Measurements from ENCODE around the gene MAP4K3.
"Not testable (repeated sequence)": the region's sequence is repeated elsewhere in the genome, so short reads cannot be mapped to it uniquely, and the experiment has no call there.

The MAP4K3 gene

DNA sequence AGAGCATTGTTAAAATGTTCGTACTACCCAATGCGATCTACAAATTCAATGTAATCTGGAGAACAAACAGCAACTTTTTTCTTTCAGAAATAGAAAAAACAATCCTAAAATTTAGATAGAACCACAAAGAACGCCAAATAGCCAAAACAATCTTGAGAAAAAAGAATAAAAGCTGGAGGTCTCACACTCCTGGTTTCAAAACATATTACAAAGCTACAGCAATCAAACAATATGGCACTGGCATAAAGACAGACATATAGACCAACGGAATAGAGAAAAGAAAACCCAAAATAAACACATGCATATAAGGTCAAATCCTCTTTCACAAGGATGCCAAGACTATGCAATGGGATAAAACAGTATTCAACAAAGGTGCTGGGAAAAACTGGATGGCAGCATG lies 74.5 kb downstream of the MAP4K3 start:
- no peak for DNase-seq

DNA sequence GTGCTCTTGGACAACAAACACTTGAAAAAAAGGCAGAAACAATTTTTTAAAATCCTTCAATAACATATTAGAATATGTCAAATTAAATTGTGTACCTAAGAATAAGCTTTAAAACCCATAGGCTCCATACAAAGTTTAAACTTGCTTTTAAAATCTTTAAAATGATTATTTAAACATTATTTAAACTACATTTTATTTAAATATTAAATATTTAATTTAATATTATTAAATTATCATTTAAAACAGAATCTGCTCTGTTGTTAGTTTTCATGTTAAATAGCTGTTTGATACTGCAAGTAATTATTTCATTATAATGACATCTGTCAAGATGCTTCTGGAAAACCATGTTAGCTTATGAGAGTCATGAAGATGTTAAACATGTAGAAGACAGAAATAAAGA lies 75.6 kb downstream of the MAP4K3 start:
- no peak for DNase-seq

DNA sequence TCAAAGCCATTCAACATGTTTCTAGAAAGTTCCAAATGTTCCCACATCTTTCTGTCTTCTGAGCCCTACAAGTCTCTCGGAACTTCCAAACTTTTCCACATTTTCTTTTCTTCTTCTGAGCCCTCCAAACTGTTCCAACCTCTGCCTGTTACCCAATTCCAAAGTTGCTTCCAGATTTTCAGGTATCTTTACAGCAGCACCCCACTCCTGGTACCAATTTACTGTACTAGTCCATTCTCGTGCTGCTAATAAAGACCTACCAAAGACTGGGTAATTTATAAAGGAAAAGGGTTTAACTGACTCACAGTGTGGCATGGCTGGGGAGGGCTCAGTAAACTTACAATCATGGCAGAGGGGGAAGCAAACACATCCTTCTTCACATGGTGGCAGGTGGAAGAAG lies 76.7 kb downstream of the MAP4K3 start:
- not testable (repeated sequence) for DNase-seq

DNA sequence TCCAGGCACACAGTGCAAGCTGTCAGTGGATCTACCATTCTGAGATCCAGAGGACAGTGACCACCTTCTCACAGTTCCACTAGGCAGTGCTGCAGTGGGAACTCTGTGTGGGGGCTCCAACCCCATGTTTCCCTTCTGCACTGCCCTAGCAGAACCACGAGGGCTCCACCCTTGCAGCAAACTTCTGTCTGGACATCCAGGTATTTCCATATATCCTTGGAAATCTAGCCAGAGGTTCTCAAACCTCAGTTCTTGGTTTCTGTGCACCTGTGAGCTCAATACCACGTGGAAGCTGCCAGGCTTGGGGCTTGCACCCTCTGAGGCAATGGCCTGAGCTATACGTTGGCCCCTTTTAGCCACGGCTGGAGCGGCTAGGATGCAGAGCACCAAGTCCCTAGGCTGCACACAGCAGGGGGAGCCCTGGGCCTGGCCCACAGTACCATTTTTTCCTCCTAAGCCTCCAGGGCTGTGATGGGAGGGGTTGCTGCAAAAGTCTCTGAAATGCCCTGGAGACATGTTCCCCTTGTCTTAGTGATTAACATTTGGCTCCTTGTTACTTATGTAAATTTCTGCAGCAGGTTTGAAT lies 77.5 kb downstream of the MAP4K3 start:
- no peak for DNase-seq

DNA sequence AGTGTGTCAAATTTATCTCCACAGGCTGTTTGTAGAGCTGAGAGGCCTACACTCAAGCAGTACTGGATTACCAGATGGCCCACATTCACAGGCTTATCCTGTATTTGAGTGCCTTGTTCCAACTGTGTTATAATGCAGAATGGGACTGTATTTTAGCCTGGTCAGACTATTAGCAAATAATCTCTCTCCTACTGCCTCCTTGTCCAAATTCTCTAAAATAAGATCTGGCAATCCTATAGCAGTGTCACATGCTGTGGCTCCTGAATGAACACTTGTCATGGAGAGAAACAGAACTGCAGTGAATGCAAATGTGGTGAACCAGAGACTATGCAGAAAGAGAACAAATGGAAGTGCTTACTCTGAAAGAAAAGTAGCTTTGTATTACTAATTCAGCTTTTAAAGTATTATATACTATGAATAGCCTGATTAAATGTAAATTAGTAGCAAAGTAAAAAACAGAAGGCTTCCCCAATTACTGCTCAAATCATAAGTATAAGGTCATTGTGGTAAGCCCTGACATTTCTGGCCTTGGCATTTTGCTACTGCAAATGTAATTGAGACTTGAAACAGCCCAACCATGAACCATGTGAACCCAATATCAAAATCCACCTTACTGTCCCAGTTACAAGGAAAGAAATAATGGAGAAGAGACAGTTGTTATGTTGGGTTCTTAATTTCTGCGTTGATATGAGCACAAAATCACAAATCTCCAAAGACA lies 80.0 kb downstream of the MAP4K3 start:
- DNase-seq: no peak

DNA sequence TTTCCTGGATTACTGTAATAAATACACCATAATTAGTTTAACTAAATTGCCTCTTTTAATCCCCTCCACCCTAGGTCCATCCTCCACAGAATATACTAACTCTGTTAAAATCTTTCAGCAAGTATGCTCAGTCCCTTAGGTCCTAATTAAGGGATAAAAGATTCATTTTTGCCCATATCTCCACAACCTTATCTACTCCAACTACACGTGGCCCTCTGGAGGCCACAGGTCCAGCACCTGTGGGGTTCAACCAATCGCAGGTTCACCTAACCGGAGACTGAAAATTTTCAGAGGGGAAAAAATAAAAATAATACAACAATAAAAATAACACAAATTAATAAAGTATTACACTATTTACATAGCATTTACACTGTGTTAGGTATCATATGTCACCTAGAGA lies 86.4 kb downstream of the MAP4K3 start:
- DNase-seq: no peak

DNA sequence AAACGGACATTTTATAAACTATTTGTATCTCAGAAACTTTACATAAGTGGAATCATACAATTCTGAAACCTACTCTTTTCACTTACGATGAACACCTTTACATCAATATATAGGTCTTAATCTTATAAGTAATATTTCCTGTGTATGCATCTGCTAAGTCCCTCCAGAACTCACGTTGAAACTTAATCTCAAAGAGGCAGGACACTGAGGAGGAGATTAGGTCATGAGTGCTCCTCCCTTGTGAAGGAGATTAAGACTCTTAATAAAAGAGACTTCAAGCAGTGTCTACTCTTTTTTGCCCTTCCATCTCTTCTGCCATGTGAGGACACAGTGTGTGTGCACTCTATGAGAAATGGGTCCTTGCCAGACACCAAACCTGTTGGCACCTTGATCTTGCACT lies 98.6 kb downstream of the MAP4K3 start:
- no peak for DNase-seq

DNA sequence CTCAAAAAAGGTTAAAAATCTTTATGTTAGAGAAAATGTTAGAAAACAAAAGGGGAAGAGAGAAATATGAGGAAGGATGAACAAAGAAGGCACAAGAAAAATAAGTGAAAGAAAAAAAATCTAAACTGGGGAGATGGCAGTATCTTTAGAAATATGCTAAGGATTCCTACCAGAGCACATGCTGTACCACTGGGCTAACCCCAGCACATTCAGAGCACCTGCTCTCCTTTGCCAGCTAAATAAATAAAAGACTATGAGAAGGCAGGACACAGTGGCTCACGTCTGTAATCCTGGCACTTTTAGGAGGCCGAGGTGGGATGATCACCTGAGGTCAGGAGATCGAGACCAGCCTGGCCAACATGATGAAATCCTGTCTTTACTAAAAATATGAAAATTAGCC lies 101.2 kb downstream of the MAP4K3 start:
- DNase-seq: no peak

DNA sequence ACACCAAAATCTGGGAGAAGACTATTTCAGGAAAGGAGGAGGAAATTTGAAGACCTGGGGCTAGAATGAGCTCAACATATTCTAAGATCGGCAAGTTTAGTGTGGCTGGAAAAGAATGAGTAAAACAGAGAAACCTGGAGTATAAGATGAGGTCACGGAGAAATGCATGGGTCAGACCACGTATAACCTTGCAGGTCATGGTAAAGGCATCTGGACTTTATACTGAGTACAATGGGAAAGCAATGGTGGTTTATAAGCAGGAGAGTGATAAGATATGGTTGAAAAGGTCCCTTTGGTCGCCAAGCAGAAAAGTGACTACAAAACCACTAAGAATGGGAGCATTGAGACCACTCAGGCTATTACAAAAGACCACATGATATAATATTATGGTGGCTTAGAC lies 102.1 kb downstream of the MAP4K3 start:
- no peak for DNase-seq

DNA sequence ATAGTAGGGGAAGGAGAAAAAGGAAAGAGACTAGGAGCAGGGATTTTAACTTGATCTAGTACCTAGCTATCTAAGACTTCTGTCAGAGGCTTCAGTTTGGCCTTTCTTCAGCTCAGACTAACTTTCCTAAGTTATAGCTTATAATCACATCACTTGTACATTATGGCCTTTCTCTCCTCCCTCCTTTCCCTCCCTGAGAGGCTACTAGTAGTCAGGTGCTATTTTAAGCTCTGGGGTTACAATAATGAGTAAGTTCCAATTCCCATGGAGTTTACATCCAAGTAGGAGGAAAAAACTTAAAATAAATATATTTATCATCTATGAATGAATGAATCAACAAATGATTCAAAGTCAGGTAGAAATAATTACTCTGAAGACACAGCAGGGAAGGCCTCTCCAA lies 102.6 kb downstream of the MAP4K3 start:
- no peak for DNase-seq

DNA sequence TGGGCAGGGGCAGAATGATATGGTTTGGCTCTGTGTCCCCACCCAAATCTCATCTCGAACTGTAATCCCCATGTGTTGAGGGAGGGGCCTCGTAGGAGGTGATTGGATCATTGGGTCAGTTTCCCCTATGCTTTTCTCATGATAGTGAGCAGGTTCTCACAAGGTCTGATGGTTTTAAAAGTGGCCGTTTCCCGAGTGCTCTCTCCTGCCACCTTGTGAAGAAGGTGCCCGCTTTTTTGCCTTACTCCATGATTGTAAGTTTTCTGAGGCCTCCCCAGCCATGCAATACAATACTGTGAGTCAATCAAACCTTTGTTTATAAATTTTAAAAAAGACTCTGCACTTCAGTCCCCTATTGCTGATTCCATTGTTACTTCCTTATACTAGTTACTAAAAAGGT lies 110.4 kb downstream of the MAP4K3 start:
- no peak for DNase-seq

DNA sequence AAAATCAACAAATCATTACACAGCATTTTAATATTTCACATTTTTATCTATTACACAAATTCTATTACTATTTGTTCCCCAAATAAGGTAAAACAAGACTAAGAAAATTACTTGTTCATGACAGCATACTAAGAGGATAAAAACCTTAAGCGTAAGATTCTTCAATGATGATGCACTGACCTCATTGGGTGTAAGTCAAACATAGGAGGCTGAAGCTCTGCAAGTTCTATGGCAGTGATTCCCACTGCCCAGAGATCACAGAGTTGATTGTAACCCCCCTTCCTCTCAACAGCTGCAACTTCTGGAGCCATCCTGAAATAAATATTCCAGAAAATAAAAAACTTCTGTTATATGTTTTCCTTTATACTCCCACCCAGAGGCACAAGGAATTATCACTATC lies 111.1 kb downstream of the MAP4K3 start:
- DNase-seq: no peak

DNA sequence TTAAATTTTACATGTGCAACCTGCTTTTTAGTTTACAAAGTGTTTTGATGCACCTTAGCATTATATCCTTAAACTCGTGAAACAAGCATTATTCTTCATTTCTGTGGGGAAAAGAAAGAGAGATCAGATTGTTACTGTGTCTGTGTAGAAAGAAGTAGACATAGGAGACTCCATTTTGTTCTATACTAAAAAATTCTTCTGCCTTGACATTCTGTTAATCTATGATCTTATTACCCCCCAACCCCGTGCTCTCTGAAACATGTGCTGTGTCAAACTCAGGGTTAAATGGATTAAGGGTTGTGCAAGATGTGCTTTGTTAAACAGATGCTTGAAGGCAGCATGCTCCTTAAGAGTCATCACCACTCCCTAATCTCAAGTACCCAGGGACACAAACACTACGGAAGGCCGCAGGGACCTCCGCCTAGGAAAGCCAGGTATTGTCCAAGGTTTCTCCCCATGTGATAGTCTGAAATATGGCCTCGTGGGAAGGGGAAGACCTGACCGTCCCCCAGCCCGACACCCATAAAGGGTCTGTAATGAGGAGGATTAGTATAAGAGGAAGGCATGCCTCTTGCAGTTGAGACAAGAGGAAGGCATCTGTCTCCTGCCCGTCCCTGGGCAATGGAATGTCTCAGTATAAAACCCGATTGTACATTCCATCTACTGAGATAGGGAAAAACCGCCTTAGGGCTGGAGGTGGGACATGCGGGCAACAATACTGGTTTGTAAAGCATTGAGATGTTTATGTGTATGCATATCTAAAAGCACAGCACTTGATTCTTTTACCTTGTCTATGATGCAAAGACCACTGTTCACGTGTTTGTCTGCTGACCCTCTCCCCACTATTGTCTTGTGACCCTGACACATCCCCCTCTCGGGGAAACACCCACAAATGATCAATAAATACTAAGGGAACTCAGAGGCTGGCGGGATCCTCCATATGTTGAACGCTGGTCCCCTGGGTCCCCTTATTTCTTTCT lies 115.7 kb downstream of the MAP4K3 start:
- not testable (repeated sequence) for DNase-seq

DNA sequence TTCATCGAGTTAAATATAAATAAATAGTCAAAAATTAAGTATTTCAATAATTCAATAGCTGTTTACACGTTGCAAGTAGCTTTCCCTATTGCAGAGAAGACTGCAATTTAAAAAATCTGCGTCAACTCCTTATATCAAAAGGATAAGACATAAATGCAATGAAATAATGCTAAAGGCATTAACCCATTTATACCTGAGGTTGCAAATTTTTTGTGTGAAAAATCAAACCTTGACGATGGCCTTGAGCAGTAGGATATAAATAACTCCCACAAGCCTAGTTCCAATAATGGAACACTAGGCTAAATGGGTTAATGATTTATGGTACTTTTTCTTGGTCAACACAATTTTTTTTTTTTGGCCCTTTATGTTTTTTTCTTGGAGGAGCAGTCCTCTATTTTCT lies 116.9 kb downstream of the MAP4K3 start:
- no peak for DNase-seq

DNA sequence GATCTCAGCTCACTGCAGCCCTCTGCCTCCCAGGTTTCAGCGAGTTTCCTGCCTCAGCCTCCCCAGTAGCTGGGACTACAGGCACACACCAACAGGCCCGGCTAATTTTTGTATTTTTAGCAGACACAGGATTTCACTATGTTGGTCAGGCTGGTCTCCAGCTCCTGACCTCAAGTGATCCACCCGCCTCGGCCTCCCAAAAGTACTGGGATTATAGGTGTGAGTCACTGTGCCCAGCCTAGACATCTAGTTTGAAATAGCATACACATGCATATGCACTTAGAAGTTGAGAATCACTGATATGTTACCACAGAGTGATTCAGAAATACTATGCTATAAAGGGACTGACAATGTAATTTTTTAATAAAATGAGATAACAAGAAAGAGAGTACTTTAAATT lies 123.5 kb downstream of the MAP4K3 start:
- no peak for DNase-seq

DNA sequence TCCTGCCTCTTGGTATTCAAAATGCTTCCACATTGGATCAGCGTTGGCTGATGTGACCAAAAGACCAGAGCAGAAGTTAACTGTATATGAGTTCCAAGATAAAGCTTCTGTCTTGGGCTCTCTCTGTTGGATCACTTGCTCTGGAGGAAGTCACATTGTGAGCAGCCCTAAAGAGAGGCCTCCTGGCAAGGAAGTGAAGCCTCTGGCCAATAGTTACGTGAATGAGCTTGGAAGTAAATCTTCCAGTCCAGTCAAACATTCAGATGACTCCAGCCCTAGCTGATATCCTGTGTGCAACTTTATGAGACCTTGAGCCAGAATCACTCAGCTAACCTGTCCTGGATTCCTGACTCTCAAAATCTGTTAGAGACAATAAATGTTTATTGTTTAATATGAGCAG lies 125.6 kb downstream of the MAP4K3 start:
- DNase-seq: no peak

DNA sequence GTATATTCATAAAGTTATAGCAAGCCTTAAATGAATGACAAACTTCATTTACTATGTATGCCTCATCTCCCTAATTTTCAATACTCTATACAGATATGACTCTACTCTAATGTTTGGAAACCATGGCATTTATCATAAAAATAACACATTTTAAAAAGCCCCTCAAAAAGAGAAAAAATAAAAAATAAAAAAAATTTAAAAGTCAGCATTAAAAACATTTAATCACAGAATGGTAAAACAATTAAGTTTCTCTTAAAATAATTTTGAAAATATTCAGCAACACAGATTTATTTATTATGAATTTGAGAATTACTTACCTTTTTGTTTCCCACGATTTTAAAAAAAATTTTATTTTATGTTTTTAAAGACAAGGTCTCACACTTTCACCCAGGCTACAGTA lies 128.3 kb downstream of the MAP4K3 start:
- no peak for DNase-seq

DNA sequence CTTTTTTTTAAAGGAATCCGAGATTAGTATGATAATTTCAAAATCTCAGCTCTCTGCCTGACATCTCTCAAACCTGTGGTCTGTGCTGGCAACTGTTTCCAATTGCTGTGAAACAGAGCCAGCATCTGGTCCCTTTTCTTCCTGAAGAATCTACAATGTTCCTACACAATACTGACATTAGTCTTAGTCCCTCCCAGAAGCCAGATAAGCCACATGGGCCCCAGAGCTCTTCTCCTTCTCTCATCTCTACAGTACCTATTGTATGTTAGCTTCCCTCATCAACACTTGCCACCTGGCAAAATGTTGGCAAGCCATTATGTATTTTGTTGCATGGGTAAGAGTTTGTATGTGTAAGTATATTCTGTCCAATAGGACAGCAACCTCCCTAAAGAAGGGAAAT lies 130.5 kb downstream of the MAP4K3 start:
- no peak for DNase-seq

DNA sequence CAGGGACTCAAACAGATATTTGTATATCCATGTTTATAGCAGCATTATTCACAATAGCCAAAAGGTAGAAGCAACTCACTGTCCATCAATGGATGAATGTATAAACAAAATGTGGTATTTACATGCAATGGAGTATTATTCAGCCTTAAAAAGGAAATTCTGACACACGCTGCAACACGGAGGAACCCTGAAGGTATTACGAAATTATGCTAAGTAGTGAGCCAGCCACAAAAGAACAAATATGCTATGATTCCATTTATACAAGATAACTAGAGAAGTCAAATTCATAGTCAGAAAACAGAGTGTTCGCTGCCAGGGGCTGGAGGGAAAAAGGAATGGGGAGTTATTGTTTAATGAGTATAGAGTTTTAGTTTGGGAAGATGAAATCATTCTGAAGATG lies 132.4 kb downstream of the MAP4K3 start:
- no peak for DNase-seq

DNA sequence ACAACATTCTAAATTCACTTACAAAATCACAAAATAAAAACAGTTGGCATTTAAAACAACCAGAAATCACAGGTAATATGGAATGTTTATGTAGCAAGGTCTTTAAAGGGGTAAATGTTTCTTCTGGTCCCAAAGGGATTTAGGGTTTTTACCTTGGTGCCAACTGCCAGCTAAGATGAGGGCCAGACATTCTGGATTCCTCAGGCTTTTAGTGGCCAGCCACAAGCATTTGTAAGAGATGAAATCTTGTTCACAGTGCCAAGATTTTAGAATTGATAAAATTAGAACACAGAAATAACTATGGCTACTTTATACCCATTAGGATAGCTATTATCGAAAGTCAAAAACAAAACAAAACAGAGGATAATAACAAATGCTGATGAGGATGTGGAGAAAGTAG lies 132.9 kb downstream of the MAP4K3 start:
- DNase-seq: no peak

DNA sequence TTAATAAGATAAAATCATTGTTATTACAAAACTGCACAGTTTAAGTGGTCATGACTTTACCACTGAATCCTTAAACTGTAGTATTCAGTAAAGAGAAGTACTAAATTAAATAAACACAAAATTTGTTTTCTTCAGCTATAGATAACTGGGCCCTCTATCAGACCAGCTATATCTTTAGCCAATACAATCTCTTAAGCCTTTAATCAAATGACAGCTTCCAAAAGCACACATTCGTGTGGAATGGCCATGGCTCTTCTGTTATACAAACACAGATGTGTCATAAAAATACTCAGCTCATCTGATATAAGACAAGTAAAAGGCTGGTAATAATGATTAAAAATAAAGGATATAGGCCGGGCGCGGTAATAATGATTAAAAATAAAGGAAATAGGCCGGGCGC lies 135.7 kb downstream of the MAP4K3 start:
- no peak for DNase-seq

DNA sequence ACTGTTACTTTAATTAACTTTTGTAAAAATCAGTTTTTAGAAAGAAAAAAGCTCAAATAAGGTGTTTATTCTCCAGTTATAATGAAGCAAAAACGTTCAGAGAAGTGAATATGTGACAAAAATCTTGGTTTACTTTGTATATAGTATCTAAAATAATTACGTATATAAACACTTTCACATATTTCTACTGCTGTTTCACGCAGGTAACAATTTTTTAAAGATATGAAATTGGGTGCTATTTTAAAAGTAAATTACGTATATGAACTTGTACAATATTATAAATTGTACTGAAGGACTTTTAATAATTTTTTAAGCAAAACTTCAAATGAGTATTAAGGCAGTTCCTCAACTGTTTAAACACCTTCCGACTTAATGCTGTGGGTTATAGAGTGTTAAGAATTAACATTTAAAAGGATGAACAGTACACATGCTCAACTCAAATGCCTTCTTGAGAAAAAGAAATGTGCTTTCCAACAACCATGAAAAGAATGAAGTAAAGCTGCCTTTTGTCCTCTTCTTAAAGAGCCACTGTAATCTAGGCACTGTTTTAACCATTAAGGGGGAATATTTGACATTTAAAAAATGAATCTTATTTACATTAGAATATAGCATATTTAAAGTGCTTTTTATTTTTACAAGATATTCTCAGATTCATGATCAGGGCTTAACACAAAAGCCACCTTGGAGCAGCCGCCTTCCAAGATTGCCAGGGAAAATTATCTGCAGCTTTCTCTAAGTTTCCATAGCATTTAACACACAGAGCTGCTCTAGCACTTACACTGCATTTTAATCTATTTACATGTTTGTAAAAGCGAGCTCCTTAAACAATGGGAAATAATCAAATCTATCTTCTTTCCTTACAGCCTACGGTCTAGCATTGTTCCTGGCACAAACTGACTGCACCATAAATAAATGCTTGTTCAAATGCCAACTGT lies 136.8 kb downstream of the MAP4K3 start:
- DNase-seq: no peak

DNA sequence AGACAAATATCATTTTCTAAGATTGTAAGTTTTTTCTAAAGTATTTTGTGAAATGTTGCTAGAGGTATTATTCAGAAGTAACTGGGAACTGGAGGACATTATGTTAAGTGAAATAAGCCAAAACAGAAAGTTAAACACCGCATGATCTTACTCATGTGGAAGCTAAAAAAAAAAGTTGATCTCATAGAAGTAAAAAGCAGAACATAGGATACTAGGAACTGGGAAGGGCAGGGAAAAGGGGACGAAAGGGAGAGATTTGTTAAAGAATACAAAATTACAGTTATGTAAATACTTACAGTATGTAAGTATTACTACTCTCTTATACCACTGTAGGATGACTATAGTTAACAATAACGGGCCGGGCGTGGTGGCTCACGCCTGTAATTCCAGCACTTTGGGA lies 146.7 kb downstream of the MAP4K3 start:
- no peak for DNase-seq

Measured in KG1 (cell line).